Stimulated activated CD4-positive, alpha-beta T cell treated with anti-CD3 and anti-CD28 coated beads, Interleukin-1b, Interleukin-23, amount 100 ng/mL, for 1 hour (primary cell): ENCODE results near the gene DXO.
"Not testable (repeated sequence)": the region's sequence is repeated elsewhere in the genome, so short reads cannot be mapped to it uniquely, and the experiment has no call there.

ENCODE experiments used
- DNase-seq, 2 donors: peaks; one replicate each; pipeline ENCODE4 v3.0.0-alpha.2; 2020; ENCODE audit warnings: low read depth in 2 of 2

The DXO gene

DNA sequence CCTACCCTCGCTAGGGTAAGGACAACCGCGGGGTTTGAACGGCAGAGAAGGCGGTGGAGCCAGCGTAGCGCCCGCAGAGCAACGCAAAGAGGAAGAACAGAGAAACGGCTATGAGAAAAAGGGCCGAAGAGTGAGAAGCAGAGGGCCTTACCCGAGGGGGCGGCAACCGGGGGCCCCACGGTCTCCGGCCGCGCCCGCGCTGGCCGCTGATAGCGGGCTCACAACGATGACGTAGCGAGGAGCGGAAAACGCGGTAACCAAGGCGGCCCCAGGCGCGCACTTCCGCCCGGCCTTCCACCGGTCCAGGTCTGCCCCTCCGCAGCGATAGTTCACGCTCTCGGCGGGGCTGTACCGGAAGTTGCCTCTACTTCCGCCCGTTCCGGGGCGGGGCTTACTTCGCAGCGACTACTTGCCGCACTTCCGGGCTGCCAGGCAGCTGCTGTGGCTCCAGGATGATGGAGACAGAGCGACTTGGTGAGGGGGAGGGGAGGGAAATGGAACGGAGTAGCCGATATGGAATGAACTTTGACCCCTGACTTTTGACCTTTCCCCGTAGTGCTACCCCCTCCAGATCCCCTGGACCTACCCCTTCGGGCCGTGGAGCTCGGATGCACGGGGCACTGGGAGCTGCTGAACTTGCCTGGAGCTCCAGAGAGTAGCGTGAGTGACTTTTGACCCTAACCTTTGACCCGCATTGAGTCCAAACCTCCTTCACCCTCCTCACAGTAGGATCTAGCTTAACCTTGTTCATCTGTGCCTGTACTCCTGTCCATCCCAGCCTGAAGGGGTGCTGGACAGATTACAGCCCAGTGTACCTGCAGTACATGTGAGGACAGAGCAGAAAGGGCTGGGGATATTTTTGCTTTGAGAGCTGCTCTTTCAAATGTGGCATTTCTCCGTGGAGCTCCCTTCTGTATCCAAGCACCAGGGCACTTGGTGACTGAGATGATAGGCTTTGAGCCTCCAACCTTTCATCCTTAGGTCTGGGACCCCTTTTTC is 12.9 kb downstream of the DXO start, which contains the start of the genes NELFE and SKIC2:
Gene NELFE, minus strand, starts transcription at position 231 of the 999 bp plus-strand sequence. CDS start 525 bp downstream, outside the sequence.
Gene SKIC2, plus strand, starts transcription at position 435 of the 999 bp plus-strand sequence. Its CDS starts 18 bp downstream, at position 453.
- peak; percentile 95 to 96 for DNase-seq

DNA sequence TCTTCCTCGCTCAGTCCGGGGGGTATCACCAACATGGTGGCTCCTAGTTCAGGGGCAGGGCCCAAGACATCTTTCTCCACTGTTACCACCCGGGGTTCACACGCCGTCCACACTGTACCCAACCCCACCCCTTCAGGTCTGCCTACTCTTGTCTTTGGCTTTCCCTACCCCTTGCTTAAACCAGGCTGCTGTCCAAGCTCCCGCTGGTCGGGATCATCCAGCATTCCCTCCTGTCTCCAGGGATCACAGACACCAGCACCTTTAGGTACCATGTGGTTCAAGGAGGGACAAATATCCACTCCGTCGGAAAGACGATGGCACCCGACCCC is 13.6 kb downstream of the DXO start:
- DNase-seq: no peak

DNA sequence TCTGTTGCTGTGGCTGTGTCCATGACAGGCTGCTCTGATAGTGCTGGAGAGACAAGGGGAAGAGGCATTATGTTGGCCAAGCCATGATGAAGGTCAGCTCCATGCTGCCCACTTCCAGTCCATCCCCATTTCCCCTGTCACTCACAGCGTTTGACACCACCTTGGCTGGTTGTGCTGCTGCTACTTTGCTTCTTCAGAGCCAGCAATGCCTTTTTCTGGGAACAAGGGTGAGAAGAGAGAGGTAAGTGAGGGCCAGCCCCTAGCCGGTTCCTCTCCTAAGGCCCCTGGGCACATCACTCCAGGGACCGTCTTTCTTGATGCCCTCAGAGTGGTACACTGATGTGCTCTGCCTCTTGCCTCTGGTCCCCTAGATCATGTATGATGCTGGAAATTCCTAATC is 15.1 kb downstream of the DXO start:
- DNase-seq: no peak

DNA sequence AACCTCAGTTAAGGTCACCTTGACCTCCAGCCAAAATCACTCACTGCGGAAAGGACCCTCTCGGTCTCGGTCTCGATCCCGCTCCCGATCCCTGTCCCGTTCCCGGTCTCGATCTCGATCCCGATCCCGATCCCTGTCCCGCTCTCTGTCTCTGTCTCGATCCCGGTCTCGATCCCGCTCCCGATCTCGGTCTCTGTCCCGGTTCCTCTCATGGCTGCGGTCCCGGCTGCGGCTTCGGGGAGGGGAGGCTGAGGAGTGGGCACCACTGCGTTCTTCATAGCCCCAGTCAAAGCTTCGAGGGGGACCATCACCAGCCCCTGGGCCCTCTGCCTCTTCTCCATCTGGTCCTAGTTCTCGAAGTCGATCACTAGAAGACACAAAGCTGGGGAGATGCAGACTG is 17.4 kb downstream of the DXO start:
- DNase-seq: no peak

DNA sequence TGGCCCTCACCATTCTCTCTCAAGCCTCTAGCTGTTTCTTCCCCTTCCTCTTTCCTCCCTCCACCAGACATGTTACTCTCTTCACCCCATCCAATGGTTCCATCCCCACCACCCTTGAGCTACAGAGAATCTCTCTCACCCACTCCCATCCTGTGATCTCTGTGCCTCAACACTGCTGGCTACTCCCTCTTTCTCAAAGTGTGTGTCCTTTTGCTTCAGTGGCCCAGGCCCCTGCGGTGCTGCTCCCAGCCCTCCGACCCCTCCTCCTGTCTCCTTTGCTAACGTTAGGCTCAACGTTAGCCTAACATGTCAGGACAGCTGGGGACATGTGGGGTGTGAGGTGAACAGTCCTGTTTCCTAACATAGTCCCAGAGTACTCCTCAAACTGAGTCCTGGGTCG is 19.0 kb downstream of the DXO start:
- DNase-seq: no peak

DNA sequence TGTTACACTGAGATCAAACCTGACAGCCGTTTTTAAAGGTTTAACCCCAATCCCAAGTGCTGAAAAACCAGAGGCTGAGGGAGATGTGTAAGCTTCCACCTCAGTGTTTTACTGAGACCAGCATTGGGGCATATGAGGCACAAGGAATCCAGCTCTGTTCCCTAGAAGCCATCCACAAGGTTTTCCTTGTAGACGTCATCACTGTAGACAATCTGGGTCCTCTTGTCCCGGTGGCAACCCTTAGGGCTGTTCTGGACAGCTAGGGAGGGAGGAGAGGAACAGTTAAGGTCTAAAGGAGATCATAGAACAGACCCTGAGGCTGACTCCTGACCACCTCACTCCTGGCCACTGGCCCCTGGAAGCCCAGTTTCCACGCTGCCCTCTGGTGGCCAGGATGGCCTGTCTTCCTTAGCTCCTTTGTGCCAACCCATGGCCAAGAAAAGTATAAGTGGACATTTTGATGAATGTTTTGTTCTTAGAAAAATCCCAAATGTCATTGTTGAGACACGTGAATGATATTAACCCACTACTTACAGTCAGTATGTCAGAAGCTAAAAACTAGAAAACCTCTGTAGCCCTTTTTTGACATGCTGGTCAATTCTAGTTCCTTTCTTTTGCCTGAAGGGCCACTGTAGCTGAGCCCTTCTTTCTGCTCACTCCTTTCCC is 19.7 kb downstream of the DXO start:
- no peak for DNase-seq

DNA sequence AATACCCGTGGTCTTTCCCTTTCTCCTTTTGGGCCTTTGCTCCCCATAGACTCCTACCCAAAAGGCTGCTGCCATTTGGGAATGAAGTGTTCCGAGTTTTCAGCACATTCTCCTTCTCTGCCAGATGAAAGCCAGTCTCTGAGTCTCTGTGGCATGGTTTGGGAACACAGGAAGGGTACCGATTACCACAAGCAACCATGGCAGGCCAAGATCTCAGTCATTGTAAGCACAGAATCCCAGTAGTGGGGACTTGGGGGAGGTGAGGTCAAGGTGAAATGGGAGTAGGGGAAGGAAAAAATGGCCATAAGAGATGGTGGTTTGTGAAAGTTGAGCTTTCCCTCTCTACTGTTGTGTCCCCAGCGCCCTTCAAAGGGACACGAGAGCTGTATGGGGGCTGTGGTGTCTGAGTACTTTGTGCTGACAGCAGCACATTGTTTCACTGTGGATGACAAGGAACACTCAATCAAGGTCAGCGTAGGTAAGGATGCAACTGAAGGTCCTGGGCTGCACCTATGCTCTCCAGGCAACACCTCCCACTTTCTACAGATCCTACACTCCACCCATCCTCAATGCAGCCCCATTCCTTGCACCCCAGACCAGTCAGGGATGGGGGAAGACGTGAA is 21.9 kb downstream of the DXO start:
- no peak for DNase-seq

DNA sequence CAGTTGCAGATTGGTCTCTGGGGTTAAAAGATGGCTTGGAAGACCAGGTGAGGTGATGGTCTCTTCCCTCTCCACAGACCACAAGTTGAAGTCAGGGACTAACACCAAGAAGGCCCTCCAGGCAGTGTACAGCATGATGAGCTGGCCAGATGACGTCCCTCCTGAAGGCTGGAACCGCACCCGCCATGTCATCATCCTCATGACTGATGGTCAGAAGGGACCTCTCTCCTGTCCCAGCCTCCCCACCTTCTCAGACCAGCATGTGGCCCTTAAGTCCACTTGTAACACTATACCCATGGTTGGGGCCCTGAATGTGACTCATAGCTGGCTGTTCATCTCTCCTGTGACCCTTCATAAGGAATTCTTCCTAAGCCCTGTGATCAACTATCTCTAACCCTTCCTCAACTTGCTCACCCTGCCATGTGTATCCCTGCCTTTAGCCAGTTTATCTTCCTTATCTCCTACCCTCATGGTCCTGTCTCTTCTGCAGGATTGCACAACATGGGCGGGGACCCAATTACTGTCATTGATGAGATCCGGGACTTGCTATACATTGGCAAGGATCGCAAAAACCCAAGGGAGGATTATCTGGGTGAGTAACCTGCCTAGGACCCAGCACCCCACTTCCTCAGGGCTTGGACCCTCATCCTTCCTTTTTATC is 23.1 kb downstream of the DXO start:
- no peak for DNase-seq

DNA sequence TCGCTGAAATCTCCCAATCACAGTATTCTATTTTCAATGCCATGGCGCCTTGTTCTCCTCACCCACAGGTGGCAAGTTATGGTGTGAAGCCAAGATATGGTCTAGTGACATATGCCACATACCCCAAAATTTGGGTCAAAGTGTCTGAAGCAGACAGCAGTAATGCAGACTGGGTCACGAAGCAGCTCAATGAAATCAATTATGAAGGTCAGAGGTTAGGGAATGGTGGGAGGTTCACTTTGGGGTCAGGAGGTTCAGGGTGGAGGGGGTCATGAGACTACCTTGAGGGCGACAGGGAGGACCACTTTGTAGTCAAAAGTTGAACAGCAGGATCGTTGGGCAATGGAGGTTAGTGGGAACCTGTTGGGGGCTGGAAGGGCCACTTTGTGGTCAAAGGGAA is 23.6 kb downstream of the DXO start:
- no peak for DNase-seq

DNA sequence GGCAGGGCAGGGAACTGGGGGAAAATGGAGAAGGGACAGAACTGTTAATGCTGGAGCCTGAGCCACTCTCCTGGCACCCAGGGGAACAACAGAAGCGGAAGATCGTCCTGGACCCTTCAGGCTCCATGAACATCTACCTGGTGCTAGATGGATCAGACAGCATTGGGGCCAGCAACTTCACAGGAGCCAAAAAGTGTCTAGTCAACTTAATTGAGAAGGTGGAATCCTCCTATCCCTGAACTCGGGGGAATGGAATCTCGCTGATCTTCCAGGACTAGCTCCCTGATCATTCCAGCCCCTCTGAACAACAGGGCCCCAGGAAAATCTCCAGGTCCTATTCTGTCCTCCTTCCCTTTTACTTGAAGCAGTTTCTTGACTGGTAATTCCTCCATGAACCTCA is 24.1 kb downstream of the DXO start:
- DNase-seq: no peak

DNA sequence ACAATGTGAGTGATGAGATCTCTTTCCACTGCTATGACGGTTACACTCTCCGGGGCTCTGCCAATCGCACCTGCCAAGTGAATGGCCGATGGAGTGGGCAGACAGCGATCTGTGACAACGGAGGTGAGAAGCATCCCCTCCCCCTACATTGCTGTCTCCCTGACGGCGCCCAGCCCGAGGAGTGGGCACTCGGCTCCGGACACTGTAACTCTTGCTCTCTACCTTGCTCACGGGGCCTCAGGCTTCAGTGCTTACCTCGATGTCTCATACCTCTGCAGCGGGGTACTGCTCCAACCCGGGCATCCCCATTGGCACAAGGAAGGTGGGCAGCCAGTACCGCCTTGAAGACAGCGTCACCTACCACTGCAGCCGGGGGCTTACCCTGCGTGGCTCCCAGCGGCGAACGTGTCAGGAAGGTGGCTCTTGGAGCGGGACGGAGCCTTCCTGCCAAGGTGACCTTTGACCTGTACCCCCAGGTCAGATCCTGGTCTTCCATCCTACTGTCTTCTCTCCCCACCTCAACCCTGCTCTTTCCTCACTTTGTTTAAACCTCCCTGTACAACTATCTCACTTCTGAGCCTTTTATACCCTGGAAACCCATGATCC is 24.8 kb downstream of the DXO start:
- DNase-seq: no peak

DNA sequence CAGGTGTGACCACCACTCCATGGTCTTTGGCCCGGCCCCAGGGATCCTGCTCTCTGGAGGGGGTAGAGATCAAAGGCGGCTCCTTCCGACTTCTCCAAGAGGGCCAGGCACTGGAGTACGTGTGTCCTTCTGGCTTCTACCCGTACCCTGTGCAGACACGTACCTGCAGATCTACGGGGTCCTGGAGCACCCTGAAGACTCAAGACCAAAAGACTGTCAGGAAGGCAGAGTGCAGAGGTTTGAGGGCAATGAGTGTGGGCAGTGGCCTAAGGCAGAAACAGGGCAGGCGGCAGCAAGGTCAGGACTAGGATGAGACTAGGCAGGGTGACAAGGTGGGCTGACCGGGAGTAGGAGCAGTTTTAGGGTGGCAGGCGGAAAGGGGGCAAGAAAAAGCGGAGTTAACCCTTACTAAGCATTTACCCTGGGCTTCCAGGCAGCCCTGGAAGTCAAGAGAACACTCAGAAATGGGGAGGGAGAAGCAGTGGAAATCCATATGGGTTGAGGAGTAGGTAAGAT is 25.5 kb downstream of the DXO start:
- DNase-seq: no peak

DNA sequence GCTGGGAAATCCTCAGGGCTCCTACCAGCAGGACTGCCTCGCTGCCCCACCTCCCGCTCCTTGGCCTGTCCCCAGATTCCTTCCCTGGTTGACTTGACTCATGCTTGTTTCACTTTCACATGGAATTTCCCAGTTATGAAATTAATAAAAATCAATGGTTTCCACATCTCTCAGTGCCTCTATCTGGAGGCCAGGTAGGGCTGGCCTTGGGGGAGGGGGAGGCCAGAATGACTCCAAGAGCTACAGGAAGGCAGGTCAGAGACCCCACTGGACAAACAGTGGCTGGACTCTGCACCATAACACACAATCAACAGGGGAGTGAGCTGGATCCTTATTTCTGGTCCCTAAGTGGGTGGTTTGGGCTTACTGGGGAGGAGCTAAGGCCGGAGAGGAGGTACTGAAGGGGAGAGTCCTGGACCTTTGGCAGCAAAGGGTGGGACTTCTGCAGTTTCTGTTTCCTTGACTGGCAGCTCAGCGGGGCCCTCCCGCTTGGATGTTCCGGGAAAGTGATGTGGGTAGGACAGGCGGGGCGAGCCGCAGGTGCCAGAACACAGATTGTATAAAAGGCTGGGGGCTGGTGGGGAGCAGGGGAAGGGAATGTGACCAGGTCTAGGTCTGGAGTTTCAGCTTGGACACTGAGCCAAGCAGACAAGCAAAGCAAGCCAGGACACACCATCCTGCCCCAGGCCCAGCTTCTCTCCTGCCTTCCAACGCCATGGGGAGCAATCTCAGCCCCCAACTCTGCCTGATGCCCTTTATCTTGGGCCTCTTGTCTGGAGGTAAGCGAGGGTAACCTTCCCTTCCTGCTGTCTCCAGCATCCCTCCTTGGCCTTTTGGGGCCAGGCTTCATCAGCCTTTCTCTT is 26.2 kb downstream of the DXO start, which contains the start of gene CFB:
Gene CFB, plus strand, starts transcription at position 589 of the 863 bp plus-strand sequence. Its CDS starts 127 bp downstream, at position 716.
- no peak for DNase-seq

DNA sequence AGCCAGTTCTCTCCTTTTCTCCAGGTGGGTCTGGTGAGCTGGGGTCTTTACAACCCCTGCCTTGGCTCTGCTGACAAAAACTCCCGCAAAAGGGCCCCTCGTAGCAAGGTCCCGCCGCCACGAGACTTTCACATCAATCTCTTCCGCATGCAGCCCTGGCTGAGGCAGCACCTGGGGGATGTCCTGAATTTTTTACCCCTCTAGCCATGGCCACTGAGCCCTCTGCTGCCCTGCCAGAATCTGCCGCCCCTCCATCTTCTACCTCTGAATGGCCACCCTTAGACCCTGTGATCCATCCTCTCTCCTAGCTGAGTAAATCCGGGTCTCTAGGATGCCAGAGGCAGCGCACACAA is 26.8 kb downstream of the DXO start:
- DNase-seq: no peak

DNA sequence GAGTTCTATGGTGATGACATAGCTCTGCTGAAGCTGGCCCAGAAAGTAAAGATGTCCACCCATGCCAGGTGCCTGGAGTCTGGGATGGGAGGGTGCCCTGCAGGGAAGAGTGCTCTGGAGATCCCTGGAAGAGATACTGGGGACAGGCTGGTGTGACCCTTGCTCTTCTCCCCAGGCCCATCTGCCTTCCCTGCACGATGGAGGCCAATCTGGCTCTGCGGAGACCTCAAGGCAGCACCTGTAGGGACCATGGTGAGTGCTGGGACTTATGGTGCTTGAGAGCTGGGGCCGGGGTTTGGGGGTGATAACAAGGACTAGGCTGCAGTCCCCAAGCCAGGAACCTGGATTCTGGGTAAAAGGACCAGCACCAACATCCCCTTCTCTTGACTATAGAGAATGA is 28.2 kb downstream of the DXO start:
- DNase-seq: no peak

DNA sequence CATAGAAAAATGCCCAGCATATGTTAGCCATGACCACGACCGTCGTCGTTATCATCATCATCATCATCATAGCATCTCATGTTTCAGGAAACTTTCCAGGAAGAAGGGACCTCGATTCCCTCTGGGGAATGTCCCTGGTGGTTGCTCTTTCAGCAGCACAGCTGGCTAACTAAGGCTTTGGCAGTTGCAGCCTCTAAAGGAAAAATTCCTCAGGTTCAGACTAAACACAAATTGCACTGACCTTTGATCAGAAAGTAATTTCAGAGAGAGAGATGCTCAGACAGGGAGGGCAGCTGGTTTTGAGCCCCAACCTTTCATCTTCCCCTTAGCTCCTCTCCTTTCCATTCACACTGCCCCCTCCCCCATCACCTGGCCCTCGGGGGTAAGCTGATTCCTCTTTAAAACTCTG is 31.7 kb downstream of the DXO start:
- DNase-seq: no peak

DNA sequence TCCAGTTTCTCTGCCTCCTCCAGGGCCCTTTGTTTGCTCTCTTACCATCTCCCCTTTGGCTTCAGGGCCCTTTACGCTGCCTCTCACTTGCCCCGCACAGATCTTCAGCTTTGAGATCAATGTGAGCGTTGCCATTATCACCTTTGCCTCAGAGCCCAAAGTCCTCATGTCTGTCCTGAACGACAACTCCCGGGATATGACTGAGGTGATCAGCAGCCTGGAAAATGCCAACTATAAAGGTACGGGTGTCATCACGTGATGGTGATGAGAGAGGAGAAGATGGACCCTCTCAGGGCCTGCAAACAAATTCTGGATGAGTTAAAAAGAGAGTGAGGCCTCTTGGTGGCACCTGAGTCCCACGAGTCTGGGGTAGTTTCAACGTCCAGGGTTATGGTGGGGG is 36.1 kb downstream of the DXO start:
- DNase-seq: no peak

DNA sequence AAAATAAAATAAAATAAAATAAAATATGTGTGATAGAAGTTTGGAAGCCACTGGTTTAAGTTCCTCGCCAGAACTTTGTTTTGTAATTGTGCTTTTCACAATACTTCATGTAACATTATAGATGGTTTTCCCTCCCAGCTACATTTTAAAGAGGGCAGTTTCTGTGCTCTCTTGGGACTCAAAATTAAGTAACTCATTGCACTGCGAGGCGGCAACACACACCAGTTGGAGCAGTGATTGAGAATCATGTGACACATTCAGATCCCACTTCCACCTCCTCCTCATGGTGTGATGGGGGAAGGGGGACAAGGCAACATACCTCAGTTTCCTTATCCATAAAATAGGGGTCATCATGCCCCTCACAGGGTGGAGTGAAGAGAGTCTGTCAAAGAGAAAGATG is 36.9 kb downstream of the DXO start:
- no peak for DNase-seq

DNA sequence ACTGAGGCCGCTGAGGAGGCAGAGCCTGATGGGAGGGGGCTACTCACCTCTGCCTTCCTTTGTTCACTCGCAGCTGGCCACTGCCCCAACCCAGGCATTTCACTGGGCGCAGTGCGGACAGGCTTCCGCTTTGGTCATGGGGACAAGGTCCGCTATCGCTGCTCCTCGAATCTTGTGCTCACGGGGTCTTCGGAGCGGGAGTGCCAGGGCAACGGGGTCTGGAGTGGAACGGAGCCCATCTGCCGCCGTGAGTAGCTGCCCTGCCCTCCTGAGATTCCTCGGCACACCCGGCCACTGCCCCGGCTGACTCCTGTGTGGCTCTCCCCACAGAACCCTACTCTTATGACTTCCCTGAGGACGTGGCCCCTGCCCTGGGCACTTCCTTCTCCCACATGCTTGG is 38.4 kb downstream of the DXO start:
- DNase-seq: no peak

DNA sequence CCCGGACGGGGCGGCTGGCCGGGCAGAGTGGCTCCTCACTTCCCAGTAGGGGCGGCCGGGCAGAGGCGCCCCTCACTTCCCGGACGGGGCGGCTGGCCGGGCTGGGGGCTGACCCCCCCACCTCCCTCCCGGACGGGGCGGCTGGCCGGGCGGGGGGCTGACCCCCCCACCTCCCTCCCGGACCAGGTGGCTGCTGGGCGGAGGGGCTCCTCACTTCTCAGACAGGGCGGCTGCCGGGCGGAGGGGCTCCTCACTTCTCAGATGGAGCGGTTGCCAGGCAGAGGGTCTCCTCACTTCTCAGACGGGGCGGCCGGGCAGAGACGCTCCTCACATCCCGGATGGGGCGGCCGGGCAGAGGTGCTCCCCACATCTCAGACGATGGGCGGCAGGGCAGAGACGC is 39.8 kb downstream of the DXO start:
- not testable (repeated sequence) for DNase-seq
